ENCODE data around the gene PLCB1. TPM values are rescaled to one million over a fixed set of nuclear protein-coding genes. Genes with fewer than 3 reads are reported as not detected.

PLCB1 gene
- polyA plus RNA-seq, 1 donor (not counting 4 experiments of a cell fraction or from before 2014, with no cell fraction given): 0.37 TPM

DNA sequence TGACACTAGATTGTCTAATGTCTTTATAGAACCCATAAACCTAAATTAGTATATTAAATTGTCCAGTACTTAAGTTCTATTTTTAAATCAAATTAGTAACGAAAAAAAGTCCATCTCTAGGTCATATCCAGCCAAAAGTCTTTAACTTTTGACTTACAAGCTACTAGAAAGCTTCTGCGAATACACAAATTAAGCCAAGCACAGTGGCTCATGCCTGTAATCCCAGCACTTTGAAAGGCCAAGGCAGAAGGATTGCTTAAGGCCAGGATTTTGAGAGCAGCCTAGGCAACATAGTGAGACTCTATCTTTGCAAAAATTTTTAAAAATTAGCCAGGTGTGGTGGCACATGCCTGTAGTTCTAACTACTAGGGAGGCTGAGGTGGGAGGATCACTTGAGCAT, 516.4 kb downstream of the PLCB1 start:
- DNase-seq (ENCODE audit: low read depth, low spot score) (no peak), FAIRE-seq (no peak)
- no peak overlapping the region for H3K27ac ChIP-seq (ENCODE audit: control insufficient read depth, insufficient read depth, low read length)
- no peaks in the 10 kb centered on the region for H3K79me2 ChIP-seq (ENCODE audit: control insufficient read depth, insufficient read depth, low read length)
- H4K20me1 ChIP-seq (ENCODE audit: control insufficient read depth, extremely low read depth, insufficient read depth, low read length): no peaks in the 10 kb centered on the region
- H3K4me3 ChIP-seq (ENCODE audit: control insufficient read depth in 2 of 3, extremely low read depth in 1 of 3, insufficient read depth in 2 of 3, low read depth in 1 of 3, low read length in 3 of 3): no peak overlapping the region
- no peak overlapping the region for H3K9ac ChIP-seq (ENCODE audit: control insufficient read depth, extremely low read depth, insufficient read depth, low read length)
- no peak overlapping the region for H2AFZ ChIP-seq (ENCODE audit: control insufficient read depth, low read length)
- no peaks in the 10 kb centered on the region for H3K4me1 ChIP-seq (ENCODE audit: control insufficient read depth, extremely low read depth, insufficient read depth, low read length)
- no peak for TF ChIP-seq EZH2 (IDR thresholded peaks at IDR 0.05; ENCODE audit: low read length)
- TF ChIP-seq, protein P1, sequence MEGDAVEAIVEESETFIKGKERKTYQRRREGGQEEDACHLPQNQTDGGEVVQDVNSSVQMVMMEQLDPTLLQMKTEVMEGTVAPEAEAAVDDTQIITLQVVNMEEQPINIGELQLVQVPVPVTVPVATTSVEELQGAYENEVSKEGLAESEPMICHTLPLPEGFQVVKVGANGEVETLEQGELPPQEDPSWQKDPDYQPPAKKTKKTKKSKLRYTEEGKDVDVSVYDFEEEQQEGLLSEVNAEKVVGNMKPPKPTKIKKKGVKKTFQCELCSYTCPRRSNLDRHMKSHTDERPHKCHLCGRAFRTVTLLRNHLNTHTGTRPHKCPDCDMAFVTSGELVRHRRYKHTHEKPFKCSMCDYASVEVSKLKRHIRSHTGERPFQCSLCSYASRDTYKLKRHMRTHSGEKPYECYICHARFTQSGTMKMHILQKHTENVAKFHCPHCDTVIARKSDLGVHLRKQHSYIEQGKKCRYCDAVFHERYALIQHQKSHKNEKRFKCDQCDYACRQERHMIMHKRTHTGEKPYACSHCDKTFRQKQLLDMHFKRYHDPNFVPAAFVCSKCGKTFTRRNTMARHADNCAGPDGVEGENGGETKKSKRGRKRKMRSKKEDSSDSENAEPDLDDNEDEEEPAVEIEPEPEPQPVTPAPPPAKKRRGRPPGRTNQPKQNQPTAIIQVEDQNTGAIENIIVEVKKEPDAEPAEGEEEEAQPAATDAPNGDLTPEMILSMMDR (optimal IDR thresholded peaks at IDR 0.05 in 1 of 3, IDR thresholded peaks at IDR 0.05 in 1 of 3, conservative IDR thresholded peaks at IDR 0.05 in 1 of 3; ENCODE audit: extremely low read depth in 1 of 3, insufficient read depth in 2 of 3, low read length in 3 of 3): no peak
- H3K9me3 ChIP-seq (ENCODE audit: control insufficient read depth, low read depth, low read length): no peaks in the 10 kb centered on the region
- dilution Hi-C loops (cut with MboI; ENCODE audit: extremely low pct_ligation_motif_present, low sequenced_read_pairs): no loop called here
- H3K27me3 ChIP-seq (ENCODE audit: control insufficient read depth, extremely low read depth, insufficient read depth, low read length): no peaks in the 10 kb centered on the region
- no peaks in the 10 kb centered on the region for H3K9me1 ChIP-seq (ENCODE audit: control insufficient read depth, extremely low read depth, insufficient read depth, low read length)
- no peak overlapping the region for H3K4me2 ChIP-seq (ENCODE audit: control insufficient read depth, extremely low read depth, insufficient read depth, low read depth, low read length)
- H3K36me3 ChIP-seq (ENCODE audit: control insufficient read depth in 2 of 2, extremely low read depth in 1 of 2, insufficient read depth in 2 of 2, low read length in 2 of 2): no peaks in the 10 kb centered on the region

DNA sequence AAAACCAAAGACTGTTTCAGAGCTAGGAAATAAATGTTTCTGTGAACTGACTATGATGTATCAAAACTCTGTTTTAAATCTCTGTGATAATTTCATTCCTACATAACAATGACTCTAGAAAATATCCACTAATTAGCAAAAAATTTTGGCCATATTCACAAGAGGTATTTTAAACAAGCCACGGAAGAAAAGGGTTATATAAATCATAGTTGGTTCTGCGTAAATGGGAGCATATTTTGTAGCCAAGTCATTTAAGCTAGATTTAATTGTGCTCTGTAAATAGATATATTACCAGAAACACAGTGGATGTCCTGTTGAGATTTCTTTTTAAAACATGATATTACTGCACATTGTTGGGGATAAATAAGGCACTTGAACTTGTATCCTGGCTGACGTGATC, 520.3 kb downstream of the PLCB1 start:
- H4K20me1 ChIP-seq (ENCODE audit: control insufficient read depth, extremely low read depth, insufficient read depth, low read length): no peaks in the 10 kb centered on the region
- dilution Hi-C loops (cut with MboI; ENCODE audit: extremely low pct_ligation_motif_present, low sequenced_read_pairs): no loop called here
- no peaks in the 10 kb centered on the region for H3K36me3 ChIP-seq (ENCODE audit: control insufficient read depth in 2 of 2, extremely low read depth in 1 of 2, insufficient read depth in 2 of 2, low read length in 2 of 2)
- no peaks in the 10 kb centered on the region for H3K9me3 ChIP-seq (ENCODE audit: control insufficient read depth, low read depth, low read length)
- H3K9me1 ChIP-seq (ENCODE audit: control insufficient read depth, extremely low read depth, insufficient read depth, low read length): no peaks in the 10 kb centered on the region
- H3K9ac ChIP-seq (ENCODE audit: control insufficient read depth, extremely low read depth, insufficient read depth, low read length): no peak overlapping the region
- H3K4me3 ChIP-seq (ENCODE audit: control insufficient read depth in 2 of 3, extremely low read depth in 1 of 3, insufficient read depth in 2 of 3, low read depth in 1 of 3, low read length in 3 of 3): no peak overlapping the region
- H3K79me2 ChIP-seq (ENCODE audit: control insufficient read depth, insufficient read depth, low read length): no peaks in the 10 kb centered on the region
- H3K27ac ChIP-seq (ENCODE audit: control insufficient read depth, insufficient read depth, low read length): no peak overlapping the region
- no peaks in the 10 kb centered on the region for H3K27me3 ChIP-seq (ENCODE audit: control insufficient read depth, extremely low read depth, insufficient read depth, low read length)
- FAIRE-seq (no peak), DNase-seq (ENCODE audit: low read depth, low spot score) (no peak)
- TF ChIP-seq, protein P1 (optimal IDR thresholded peaks at IDR 0.05 in 1 of 3, IDR thresholded peaks at IDR 0.05 in 1 of 3, conservative IDR thresholded peaks at IDR 0.05 in 1 of 3; ENCODE audit: extremely low read depth in 1 of 3, insufficient read depth in 2 of 3, low read length in 3 of 3): no peak
- no peak for TF ChIP-seq EZH2 (IDR thresholded peaks at IDR 0.05; ENCODE audit: low read length)
- no peak overlapping the region for H2AFZ ChIP-seq (ENCODE audit: control insufficient read depth, low read length)
- H3K4me2 ChIP-seq (ENCODE audit: control insufficient read depth, extremely low read depth, insufficient read depth, low read depth, low read length): no peak overlapping the region
- no peaks in the 10 kb centered on the region for H3K4me1 ChIP-seq (ENCODE audit: control insufficient read depth, extremely low read depth, insufficient read depth, low read length)

Measured in keratinocyte (primary cell).